SH-SY5Y (cell line): ENCODE results near the gene STX1A.

Source experiments
- GATA2 ChIP-seq: IDR thresholded peaks from 2 replicates; pipeline ENCODE4 v1.6.1; 2011; ENCODE audit warnings: mild to moderate bottlenecking, low read depth, low read length
- GATA3 ChIP-seq: IDR thresholded peaks from 2 replicates; pipeline ENCODE4 v1.6.1; 2011; ENCODE audit warnings: low read depth, mild to moderate bottlenecking, low read length, moderate library complexity

STX1A gene

DNA sequence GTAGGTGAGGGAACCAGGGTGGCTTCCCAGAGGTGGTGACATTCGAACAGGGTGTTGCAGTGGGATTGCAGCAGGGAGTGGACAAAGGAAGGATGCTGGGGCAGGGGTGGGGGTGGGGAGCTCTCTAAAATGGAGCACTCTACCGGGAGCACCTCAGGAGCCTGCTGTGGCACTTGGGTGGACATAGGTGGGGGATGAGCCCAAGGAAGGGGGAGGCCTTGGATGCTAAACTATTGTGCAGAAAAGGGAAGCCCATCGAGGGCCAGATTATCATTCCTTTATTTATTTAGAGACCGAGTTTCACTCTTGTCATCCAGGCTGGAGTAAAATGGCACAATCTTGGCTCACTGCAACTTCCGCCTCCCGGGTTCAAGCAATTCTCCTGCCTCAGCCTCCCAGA lies 3.3 kb upstream of the STX1A start:
- TF ChIP-seq GATA3: no peak
- no peak for TF ChIP-seq GATA2

DNA sequence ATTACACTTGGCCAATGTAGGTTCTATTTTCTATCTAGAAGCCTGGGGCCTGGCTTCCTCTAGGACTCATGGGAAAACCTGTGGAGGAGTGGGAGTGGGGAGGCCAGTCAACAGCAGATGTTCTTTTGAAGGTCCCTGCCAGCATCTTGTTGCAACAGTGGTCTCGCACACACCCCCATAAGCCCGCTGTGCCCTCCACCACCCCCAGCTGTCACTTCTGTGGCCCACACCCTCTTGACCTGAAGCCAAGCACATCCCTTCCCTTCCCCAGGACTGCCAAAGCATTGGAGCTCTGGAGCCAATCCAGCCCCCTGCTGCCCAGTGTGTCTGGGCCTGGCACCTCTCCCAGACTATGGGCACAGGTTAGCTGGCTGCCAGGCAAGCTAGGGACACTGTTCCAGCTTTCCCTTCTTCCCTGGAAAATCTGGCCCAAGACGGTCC lies 1.9 kb upstream of the STX1A start:
- TF ChIP-seq GATA2 (no peak), GATA3 (no peak)

- TF ChIP-seq GATA2 (no peak), GATA3 (no peak)
Observed at GRCh38 chr7:73719806-73720169, 319 bp upstream of the STX1A start.

DNA sequence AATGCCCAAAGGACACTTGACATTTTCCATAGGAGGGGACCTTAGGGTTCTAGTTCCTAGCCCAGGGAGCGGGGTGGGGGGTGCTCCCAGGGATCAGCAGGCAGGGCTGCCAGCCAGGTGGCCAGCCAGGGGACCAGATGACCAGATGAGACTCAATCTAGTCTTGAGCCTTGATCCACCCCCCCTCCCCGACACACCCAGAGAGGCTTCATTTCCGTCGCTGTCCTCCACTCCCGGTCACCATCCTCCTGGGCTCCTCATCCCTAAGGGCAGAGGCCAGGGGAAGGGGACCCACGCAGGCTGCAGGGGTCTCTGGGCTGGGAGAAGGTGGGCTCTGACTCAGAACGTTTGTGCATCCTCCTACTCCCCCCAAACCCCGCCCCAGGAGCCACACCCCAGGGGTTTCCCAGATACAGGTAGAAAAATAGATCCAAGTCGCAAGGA lies 1.0 kb downstream of the STX1A start:
- no peak for TF ChIP-seq GATA3
- no peak for TF ChIP-seq GATA2

GRCh38 chr7:73717991-73718405 lies 1.5 kb downstream of the STX1A start:
- TF ChIP-seq GATA2 (no peak), GATA3 (no peak)

DNA sequence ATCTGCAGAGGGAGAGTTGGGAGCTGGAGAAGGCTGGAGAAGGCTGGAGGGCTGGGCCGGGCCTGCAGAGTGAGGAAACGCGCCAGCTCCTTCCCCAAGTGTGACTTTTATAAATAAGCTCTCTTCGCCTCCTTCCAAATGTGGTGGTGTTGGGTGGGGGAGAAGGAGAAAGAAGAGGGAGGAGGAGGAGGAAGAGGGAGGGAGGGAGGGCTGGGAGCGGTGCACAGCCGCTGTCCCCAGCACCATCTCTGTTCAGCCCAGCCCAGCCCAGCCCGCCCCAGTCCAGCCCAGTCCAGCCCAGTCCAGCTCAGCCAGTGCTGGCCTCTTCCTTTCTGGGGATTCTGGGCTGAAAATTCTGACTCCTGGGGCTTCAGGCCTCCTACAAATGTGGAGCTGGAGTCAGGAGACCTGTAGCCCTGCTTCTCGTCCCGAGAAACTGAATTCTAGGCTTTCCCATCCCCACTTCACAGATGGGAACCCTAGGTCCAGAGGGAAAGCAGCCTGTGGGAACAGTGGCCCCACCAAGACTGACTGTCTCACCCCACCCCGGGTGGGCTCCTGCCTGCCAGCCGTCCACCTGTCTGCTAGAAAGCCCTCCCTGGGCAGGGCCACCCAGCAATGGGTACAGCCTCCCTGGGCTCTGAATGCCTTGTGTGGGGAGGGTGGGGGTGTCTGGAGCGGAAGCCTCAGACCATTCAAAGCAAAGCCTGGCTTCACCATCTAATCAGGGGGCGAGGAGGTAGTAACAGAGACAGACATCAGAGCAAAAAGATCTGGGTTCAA lies 2.3 kb downstream of the STX1A start:
- TF ChIP-seq GATA3 (no peak), GATA2 (no peak)

DNA sequence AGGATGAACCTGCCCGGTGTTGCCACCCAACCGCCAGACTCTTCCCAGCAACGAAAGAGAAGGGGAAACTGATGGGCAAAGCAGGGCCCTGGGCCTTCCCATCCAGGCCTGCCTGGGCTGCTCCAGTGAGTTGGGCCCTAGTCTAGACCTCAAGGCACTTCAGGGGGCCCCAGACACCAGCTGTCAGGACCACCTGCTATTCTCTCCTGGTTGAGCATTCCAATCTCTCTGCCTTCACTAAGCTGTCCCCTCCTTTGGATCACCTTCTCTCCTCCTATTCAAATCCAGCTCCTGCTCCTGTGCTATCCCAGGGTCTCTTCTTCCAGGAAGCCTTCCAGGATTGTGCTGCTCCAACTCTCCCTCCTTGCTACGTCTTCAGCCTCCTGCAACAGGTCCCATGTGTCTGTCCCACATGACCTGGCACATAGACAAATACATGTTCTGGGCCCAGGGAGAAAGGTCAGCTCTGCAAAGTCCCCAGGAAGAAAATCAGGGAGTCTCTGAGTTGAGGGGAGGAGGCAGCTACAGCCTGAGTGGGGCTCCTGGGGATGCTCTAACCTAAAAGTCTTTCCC lies 3.1 kb downstream of the STX1A start:
- TF ChIP-seq GATA3 (no peak), GATA2 (no peak)

GRCh38 chr7:73715648-73716317 lies 3.7 kb downstream of the STX1A start:
- TF ChIP-seq GATA2: no peak
- TF ChIP-seq GATA3: no peak

- TF ChIP-seq GATA3 (no peak), GATA2 (no peak)
Observed at GRCh38 chr7:73712773-73713172, 6.7 kb downstream of the STX1A start.

DNA sequence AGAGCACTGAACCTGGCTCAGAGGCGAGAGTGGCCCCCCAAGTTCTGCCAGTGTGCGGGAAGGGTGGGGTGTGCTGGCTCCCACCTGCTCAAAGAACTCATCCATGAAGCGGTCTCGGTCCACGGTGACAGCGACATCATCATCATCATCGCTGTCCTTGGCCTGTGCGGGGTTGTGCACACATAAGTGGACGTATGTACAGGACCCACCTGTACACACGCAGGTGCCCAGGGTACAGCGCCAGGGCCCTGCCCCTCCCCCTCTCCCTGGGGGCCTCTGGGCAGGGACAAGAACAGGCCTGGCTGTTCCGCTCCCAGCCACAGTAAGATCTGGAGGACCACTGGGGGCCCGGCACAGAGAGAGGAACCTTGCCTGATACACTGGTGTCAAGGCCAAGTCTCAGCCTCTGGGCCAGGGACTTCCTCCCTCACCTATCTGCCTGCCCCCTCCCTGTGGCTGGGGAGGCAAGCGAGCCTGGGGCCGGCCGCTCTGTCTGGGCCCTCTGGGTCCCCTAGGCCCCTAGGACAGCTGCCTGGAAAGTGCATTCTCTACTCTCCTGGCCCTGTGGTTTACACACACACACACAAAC lies 10.4 kb downstream of the STX1A start:
- TF ChIP-seq GATA2: no peak
- TF ChIP-seq GATA3: no peak

GRCh38 chr7:73707045-73707631 lies 12.3 kb downstream of the STX1A start:
- TF ChIP-seq GATA2 (no peak), GATA3 (no peak)

DNA sequence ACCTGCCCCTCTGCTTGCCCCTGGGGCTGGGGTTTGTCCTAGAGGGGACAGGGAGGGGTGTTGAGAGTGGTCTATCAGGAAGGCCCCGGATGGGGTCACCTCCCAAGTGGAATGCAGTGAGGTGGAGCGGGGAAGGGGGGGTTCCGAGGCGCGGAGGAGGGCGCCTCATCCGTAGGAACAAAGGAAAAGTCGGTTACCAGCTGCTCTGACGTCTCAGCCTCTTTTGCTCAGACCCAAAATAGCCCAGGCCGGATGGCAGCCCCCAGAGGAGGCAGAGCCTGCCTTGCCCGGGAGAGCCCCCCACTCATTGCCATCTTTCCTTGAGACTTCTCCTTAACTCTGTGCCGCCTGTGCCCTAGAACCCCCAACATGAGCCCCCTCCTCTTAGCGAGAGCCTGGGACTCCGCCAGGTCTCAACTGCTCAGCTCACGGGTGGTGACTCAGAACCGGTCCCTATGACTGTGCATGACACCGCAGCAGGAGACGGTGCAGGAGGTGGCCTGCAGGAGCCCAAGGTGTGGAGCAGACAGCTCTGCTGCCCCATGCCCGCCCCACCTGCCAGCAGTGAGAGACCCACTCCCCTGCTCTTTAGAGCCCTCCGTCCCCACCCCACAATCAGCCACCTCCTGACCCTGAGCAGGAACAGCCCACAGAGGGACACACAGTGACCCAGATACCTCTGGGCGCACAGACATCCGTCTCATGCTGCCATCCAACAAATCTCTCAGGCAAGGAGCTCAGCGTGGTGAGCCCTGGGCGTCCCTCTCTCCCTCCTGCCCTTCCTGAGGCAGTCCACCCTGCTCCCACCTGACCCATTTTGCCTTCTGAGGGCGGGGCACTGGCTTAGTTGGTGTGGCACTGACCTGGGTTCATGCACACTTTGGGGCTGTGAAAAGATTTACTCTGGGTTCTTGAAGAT lies 13.1 kb downstream of the STX1A start:
- TF ChIP-seq GATA3 (no peak), GATA2 (no peak)

DNA sequence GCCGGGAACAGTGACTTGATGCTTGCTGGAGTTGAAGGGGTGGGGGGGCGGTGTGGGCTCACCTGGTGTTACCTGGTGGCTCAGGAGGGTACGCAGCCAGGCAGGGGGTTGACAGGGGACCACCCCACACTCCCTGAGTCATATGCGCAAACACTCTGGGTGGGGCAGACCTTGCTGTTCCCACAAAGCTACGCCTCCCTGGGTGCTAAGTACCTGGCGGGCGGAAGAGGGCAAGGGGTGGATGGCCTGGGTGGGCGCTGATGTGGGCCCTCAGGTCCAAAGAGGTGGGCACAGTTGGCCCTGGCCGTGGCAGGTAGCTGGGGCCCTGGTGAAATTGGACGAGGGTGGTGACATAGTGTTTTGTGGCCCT lies 13.9 kb downstream of the STX1A start:
- no peak for TF ChIP-seq GATA2
- TF ChIP-seq GATA3: no peak
